RWPE1 (cell line): Measurements from ENCODE around the gene ACAN.
A peak's percentile ranks its signal among the peaks of the same experiment; 100 is the strongest.

Source experiments
- CTCF ChIA-PET: fragments of 350-600 bp; sonication (Branson Sonifier 250); formaldehyde crosslinking; extraction: SDS; loops from one replicate; lab custom pipeline; 2021; lab: Yijun Ruan, JAX
- POLR2A ChIA-PET: fragments of 400-600 bp; formaldehyde crosslinking; extraction: SDS; loops from one replicate; lab custom pipeline; 2020; ENCODE audit warnings: antibody characterized with exemption; ENCODE audit not compliant: low non-redundant PET; lab: Yijun Ruan, JAX
- DNase-seq: peaks from one replicate; pipeline ENCODE4 v3.0.0; 2012; ENCODE audit warnings: low spot score
- H3K27ac ChIP-seq: fragments of 450-650 bp; 2 replicates; pipeline ENCODE4 v1.5.1; 2017
- TF ChIP-seq, protein P1 (sequence below): fragments of 450-650 bp; conservative IDR thresholded peaks from 2 replicates; pipeline ENCODE4 v1.5.1; 2017; ENCODE audit warnings: low read depth, mild to moderate bottlenecking

Gene ACAN

DNA sequence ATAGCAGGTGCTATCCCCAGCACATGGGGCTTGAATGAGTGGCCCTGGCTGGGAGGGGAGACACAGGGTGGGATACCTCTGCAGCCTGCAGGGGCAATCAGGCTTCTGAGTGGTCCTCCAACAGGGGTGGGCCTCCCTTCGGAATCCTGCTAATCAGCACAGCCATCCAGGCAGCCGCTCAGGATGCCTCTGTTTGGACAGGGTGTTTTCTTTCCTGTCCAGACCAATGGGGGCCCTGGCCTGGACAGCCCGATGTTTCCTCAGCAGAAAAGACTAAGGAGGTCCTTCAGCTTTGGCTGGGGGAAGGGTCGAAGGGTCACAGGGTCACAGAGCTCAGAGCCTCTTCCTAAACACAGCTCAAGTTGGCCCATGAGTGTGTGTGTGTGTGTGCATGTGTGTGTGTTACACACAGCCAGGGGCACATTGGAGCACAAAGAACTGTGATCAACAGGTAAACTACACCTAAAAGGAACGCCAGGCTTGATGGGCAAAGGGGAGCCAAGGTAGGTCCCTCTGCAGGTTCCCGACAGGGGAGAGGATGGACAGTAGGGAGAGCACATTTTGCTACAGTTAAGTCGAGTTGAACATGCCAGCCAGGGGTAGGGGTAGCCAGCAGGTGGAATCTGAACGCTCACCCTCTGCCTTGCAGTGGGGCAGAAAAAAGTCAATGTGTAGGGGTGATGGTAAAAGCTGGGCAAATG lies 93.2 kb downstream of the ACAN start:
- POLR2A ChIA-PET = no interaction called here
- CTCF ChIA-PET = interaction anchor here (0.6 to 1.4 kb wide), 3 partner anchors 25 to 423 kb away, joined by 3 to 4 read pairs (median 3); no protein-coding TSS in a partner anchor
- TF ChIP-seq, protein P1, sequence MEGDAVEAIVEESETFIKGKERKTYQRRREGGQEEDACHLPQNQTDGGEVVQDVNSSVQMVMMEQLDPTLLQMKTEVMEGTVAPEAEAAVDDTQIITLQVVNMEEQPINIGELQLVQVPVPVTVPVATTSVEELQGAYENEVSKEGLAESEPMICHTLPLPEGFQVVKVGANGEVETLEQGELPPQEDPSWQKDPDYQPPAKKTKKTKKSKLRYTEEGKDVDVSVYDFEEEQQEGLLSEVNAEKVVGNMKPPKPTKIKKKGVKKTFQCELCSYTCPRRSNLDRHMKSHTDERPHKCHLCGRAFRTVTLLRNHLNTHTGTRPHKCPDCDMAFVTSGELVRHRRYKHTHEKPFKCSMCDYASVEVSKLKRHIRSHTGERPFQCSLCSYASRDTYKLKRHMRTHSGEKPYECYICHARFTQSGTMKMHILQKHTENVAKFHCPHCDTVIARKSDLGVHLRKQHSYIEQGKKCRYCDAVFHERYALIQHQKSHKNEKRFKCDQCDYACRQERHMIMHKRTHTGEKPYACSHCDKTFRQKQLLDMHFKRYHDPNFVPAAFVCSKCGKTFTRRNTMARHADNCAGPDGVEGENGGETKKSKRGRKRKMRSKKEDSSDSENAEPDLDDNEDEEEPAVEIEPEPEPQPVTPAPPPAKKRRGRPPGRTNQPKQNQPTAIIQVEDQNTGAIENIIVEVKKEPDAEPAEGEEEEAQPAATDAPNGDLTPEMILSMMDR = no peak
- H3K27ac ChIP-seq = peak overlapping the region; percentile 67
- no peak for DNase-seq

DNA sequence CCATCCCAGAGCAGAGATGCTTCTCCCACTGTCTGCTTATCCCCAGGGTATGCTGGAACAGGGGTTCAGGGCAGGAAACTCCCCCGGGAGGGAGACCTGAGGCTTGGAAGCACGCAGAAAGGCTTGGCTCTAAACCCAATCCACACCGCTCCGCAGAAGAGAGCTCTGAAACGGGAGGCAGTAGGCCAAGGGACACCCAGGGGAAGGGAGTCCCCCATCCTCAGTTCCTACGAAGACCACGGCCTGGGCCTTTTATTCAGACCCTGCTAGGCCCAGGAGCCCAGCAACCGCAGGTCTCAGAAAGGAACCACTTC lies 93.9 kb downstream of the ACAN start:
- CTCF ChIA-PET = interaction anchor here (0.6 to 1.4 kb wide), 5 partner anchors 14 to 1162 kb away, joined by 3 to 5 read pairs (median 3); no protein-coding TSS in a partner anchor
- no peak for DNase-seq
- TF ChIP-seq, protein P1 = no peak
- POLR2A ChIA-PET = no interaction called here
- peak overlapping the region; percentile 67 for H3K27ac ChIP-seq

DNA sequence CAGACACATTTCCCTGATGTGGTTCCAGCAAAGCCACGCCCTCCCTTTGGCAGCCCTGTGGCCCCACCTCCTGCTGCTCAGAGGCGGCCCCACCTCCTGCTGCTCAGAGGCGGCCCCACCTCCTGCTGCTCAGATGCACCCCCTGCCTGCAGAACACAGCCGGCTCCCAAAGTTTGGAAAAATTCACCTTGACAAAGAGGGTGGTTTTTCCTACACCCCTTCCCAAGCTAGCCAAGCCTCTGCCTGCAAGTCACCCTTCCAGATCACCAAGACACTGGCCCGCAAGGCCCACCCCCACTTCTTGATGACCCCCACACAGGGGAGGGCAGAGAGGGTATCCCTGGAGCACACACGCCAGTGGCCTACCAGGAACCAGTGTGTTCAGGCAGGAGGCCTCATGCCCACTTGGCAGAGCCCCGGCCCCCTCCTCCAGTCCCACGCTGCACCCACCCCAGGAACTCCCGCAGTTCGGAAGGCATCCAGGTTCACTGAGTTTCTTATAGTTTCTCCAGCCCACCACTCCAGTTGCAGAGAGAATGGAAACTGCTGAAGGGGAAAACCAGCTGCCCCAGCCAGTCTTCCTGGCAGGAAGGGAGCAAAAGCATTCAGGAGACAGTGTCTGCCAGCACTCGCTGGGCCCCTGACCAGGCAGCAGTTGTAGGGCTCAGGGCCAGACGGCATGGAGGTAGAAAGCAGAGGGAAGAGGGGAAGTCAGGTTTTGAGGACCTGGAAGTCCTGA lies 94.4 kb downstream of the ACAN start:
- DNase-seq = peak; percentile 90
- H3K27ac ChIP-seq = peak overlapping the region; percentile 67
- TF ChIP-seq, protein P1 = peak; percentile 90
- POLR2A ChIA-PET = no interaction called here
- CTCF ChIA-PET = interaction anchor here (0.5 to 1.4 kb wide), 7 partner anchors 14 to 1162 kb away, joined by 3 to 14 read pairs (median 4); no protein-coding TSS in a partner anchor

DNA sequence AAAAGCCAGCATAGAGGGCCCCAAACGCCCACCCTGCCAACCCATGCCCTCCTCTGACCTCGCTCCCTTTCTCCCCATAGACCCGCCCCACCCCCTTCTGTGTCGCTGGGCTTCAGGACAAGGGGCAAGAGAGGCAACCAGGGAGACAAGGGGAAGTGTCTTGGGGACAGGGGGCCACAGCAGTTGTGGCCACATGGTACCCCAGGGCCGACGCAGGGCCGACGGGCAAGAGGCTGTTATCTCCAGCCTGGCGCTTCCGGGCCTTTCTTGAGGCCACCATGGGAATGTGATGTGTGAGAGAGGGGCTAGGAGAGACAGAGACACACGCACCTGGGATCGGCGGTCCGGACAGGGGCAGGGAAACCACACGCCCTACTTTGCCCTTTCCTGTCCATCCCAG lies 95.5 kb downstream of the ACAN start:
- TF ChIP-seq, protein P1 = no peak
- CTCF ChIA-PET = interaction anchor here (1.2 to 1.4 kb wide), 2 partner anchors 39 to 241 kb away, joined by 5 to 14 read pairs; no protein-coding TSS in a partner anchor
- POLR2A ChIA-PET = no interaction called here
- DNase-seq = no peak
- peak overlapping the region; percentile 67 for H3K27ac ChIP-seq

DNA sequence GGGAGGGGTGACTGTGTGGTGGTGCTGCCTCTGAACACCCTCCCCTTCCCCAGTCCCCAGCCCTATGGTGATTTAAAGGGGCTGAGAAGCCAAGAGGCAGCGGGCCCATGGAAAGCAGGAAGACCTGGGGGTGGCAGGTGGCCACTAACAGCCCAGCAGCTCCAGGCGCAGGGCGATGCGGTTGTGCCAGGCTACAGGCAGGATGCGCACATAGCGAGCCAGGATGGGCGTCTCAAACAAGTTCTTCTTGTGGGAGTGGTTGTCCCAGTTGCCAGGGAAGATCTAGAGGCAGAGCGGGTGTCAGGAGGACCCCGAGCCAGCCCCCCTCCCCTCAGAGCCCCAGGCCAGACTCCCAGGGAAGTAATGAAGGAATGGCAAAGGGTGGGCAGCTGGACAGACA lies 96.0 kb downstream of the ACAN start:
- ChIA-PET POLR2A (no interaction called here), CTCF (no interaction called here)
- H3K27ac ChIP-seq = peak overlapping the region; percentile 67

More for the DNA sequence above, 96.0 kb downstream of the ACAN start:
- DNase-seq = no peak
- TF ChIP-seq, protein P1 = no peak
